ENCODE results near the gene OSR1.
"Not testable (repeated sequence)": the region's sequence is repeated elsewhere in the genome, so short reads cannot be mapped to it uniquely, and the experiment has no call there.

Gene OSR1

GRCh38 chr2:19319064-19319463 is 39.4 kb downstream of the OSR1 start:
- in situ Hi-C loops (cut with HindIII; ENCODE audit: low sequenced_read_pairs): no loop called here
- no peak for TF ChIP-seq CTCF (IDR thresholded peaks at IDR 0.05; ENCODE audit: low read depth, low read length)
- DNase-seq (ENCODE audit: low read depth, low spot score): no peak
- H3K4me3 ChIP-seq (ENCODE audit: low read depth, low read length): no peak overlapping the region

- no peak for DNase-seq (ENCODE audit: low read depth, low spot score)
- in situ Hi-C loops (cut with HindIII; ENCODE audit: low sequenced_read_pairs): no loop called here
- no peak overlapping the region for H3K4me3 ChIP-seq (ENCODE audit: low read depth, low read length)
- TF ChIP-seq CTCF (IDR thresholded peaks at IDR 0.05; ENCODE audit: low read depth, low read length): no peak
These were observed 44.9 kb downstream of the OSR1 start for GRCh38 chr2:19313553-19313952.

GRCh38 chr2:19312949-19313348 is 45.5 kb downstream of the OSR1 start:
- in situ Hi-C loops (cut with HindIII; ENCODE audit: low sequenced_read_pairs): no loop called here
- DNase-seq (ENCODE audit: low read depth, low spot score): peak; percentile 43
- no peak overlapping the region for H3K4me3 ChIP-seq (ENCODE audit: low read depth, low read length)
- peak; percentile 54 for TF ChIP-seq CTCF (IDR thresholded peaks at IDR 0.05; ENCODE audit: low read depth, low read length)

- H3K4me3 ChIP-seq (ENCODE audit: low read depth, low read length); in situ Hi-C loops (cut with HindIII; ENCODE audit: low sequenced_read_pairs); DNase-seq (ENCODE audit: low read depth, low spot score): not testable (repeated sequence)
These were observed 52.4 kb downstream of the OSR1 start for GRCh38 chr2:19306065-19306464.

- DNase-seq (ENCODE audit: low read depth, low spot score); in situ Hi-C loops (cut with HindIII; ENCODE audit: low sequenced_read_pairs); H3K4me3 ChIP-seq (ENCODE audit: low read depth, low read length): not testable (repeated sequence)
These were observed 52.9 kb downstream of the OSR1 start for GRCh38 chr2:19305400-19306055.

- in situ Hi-C loops (cut with HindIII; ENCODE audit: low sequenced_read_pairs): no loop called here
- DNase-seq (ENCODE audit: low read depth, low spot score): no peak
- TF ChIP-seq CTCF (IDR thresholded peaks at IDR 0.05; ENCODE audit: low read depth, low read length): no peak
- H3K4me3 ChIP-seq (ENCODE audit: low read depth, low read length): no peak overlapping the region
These were observed 56.7 kb downstream of the OSR1 start for GRCh38 chr2:19301706-19302105.

Data from astrocyte of the spinal cord (primary cell).